Neutrophil (primary cell): ENCODE results near the gene PCARE.
A peak's percentile ranks its signal among the peaks of the same experiment; 100 is the strongest.

ENCODE experiments used
- H3K27ac ChIP-seq: fragments of 200-600 bp; sonication (generic); 2 replicates; pipeline ENCODE4 v1.5.1; 2016; ENCODE audit warnings: mild to moderate bottlenecking, moderate library complexity
- H3K27me3 ChIP-seq: fragments of 200-600 bp; sonication (generic); 2 replicates; pipeline ENCODE4 v1.6.0; 2016; ENCODE audit warnings: mild to moderate bottlenecking
- H3K36me3 ChIP-seq: fragments of 200-600 bp; sonication (generic); 2 replicates; pipeline ENCODE4 v1.5.1; 2017
- H3K4me1 ChIP-seq, 2 experiments: fragments of 200-600 bp in 1 of 2; sonication (generic) in 1 of 2; 1 replicate in 1 of 2; 2 replicates in 1 of 2; pipeline versions ENCODE4 v1.5.1 to v1.6.1; 2013 to 2016; ENCODE audit warnings: low read depth in 1 of 2, low read length in 1 of 2, mild to moderate bottlenecking in 1 of 2, moderate library complexity in 1 of 2; ENCODE audit not compliant: control insufficient read depth in 1 of 2, insufficient read depth in 1 of 2
- H3K4me3 ChIP-seq, 2 experiments: fragments of 200-600 bp in 1 of 2; sonication (generic) in 1 of 2; 1 replicate in 1 of 2; 2 replicates in 1 of 2; pipeline ENCODE4 v1.5.1; 2013 to 2016; ENCODE audit warnings: low read depth in 1 of 2, low read length in 1 of 2, mild to moderate bottlenecking in 1 of 2, moderate library complexity in 1 of 2
- H3K9me3 ChIP-seq: fragments of 200-600 bp; sonication (generic); 2 replicates; pipeline ENCODE4 v1.5.1; 2016
- CTCF ChIP-seq: fragments of 200-600 bp; sonication (generic); IDR thresholded peaks from 2 replicates; pipeline ENCODE4 v1.5.1; 2016; ENCODE audit warnings: antibody characterized with exemption

Gene PCARE

GRCh38 chr2:29015701-29016470, 58.4 kb downstream of the PCARE start:
- H3K4me1 ChIP-seq: peaks cover 85 to 88% of the 10 kb centered on the region in 2 experiments
- no peaks in the 10 kb centered on the region for H3K9me3 ChIP-seq
- TF ChIP-seq CTCF: no peak
- H3K4me3 ChIP-seq: no peak overlapping the region
- H3K36me3 ChIP-seq: no peaks in the 10 kb centered on the region
- H3K27me3 ChIP-seq: no peaks in the 10 kb centered on the region
- H3K27ac ChIP-seq: peak overlapping the region; percentile 84

- no peaks in the 10 kb centered on the region for H3K27me3 ChIP-seq
- H3K4me3 ChIP-seq: peak overlapping the region; percentile 14 to 40
- peaks cover 85 to 87% of the 10 kb centered on the region in 2 experiments for H3K4me1 ChIP-seq
These were observed 59.4 kb downstream of the PCARE start for GRCh38 chr2:29014811-29015421.

GRCh38 chr2:29014331-29014730, 60.0 kb downstream of the PCARE start:
- H3K4me3 ChIP-seq: peak overlapping the region; percentile 14 to 40
- peaks cover 84 to 87% of the 10 kb centered on the region in 2 experiments for H3K4me1 ChIP-seq
- no peaks in the 10 kb centered on the region for H3K36me3 ChIP-seq
- H3K27me3 ChIP-seq: no peaks in the 10 kb centered on the region
- peak overlapping the region; percentile 84 for H3K27ac ChIP-seq
- TF ChIP-seq CTCF: no peak
- H3K9me3 ChIP-seq: no peaks in the 10 kb centered on the region

More at GRCh38 chr2:29014811-29015421, 59.4 kb downstream of the PCARE start:
- Histone ChIP-seq H3K27ac (peak overlapping the region; percentile 84), H3K36me3 (no peaks in the 10 kb centered on the region), H3K9me3 (no peaks in the 10 kb centered on the region)
- TF ChIP-seq CTCF: no peak

GRCh38 chr2:29013057-29013780, 61.1 kb downstream of the PCARE start:
- H3K27ac ChIP-seq: peak overlapping the region; percentile 84

More at GRCh38 chr2:29013057-29013780, 61.1 kb downstream of the PCARE start:
- no peaks in the 10 kb centered on the region for H3K36me3 ChIP-seq
- TF ChIP-seq CTCF: no peak
- H3K9me3 ChIP-seq: no peaks in the 10 kb centered on the region
- no peaks in the 10 kb centered on the region for H3K27me3 ChIP-seq
- no peak overlapping the region for H3K4me3 ChIP-seq
- H3K4me1 ChIP-seq: peaks cover 74 to 76% of the 10 kb centered on the region in 2 experiments
